ENCODE results near the gene TRIM6. TPM values are rescaled to one million over a fixed set of nuclear protein-coding genes. Genes with fewer than 3 reads are reported as not detected.
"Not testable (repeated sequence)": the region's sequence is repeated elsewhere in the genome, so short reads cannot be mapped to it uniquely, and the experiment has no call there.

The TRIM6 gene
- total and polyA plus RNA-seq, 10 donors = 0.72 to 6.1 (median 2.8) TPM

GRCh38 chr11:5593146-5593545, 3.3 kb upstream of the TRIM6 start:
- H3K27me3 ChIP-seq (replicated peaks in 1 of 7) = peaks cover 0 to 7% (median 0%) of the 10 kb centered on the region in 7 donors
- no peak overlapping the region for H3K4me3 ChIP-seq
- TF ChIP-seq POLR2AphosphoS5 (IDR thresholded peaks at IDR 0.05) = no peak
- no peak for TF ChIP-seq CTCF (IDR thresholded peaks at IDR 0.05 in 8 of 11, conservative IDR thresholded peaks at IDR 0.05 in 3 of 11)
- no peak for TF ChIP-seq POLR2A (IDR thresholded peaks at IDR 0.05)
- H3K9me3 ChIP-seq = no peaks in the 10 kb centered on the region
- no peak overlapping the region for H3K27ac ChIP-seq
- 36 to 60% (median 50%) methylated on average over 1 of the region's 1 CpG for whole genome bisulfite sequencing, 5 donors
- H3K36me3 ChIP-seq = no peaks in the 10 kb centered on the region
- peaks cover 0 to 20% (median 6%) of the 10 kb centered on the region in 6 donors for H3K4me1 ChIP-seq
- intact Hi-C loops (cut with DNase I; ENCODE audit: low total_unique reads) = no loop called here
- no peak for DNase-seq

GRCh38 chr11:5597953-5598352, 1.5 kb downstream of the TRIM6 start:
- Histone ChIP-seq H3K4me3 (peak overlapping the region in 1 of 8 donors; percentile 2), H3K36me3 (no peaks in the 10 kb centered on the region), H3K4me1 (peaks cover 0 to 26% (median 8%) of the 10 kb centered on the region in 6 donors), H3K27me3 (replicated peaks in 1 of 7) (peaks cover 0 to 7% (median 0%) of the 10 kb centered on the region in 7 donors), H3K27ac (no peak overlapping the region), H3K9me3 (no peaks in the 10 kb centered on the region)
- WGBS, 5 donors = 65 to 91% (median 77%) methylated on average over 3 of the region's 3 CpGs
- intact Hi-C loops (cut with DNase I; ENCODE audit: low total_unique reads) = loop anchor here (5.0 kb wide), 1 partner anchor 209 kb away; the partner anchor contains the start of gene OR52N2
- no peak for DNase-seq
- no peak for TF ChIP-seq POLR2A (IDR thresholded peaks at IDR 0.05)
- TF ChIP-seq POLR2AphosphoS5 (IDR thresholded peaks at IDR 0.05) = no peak
- no peak for TF ChIP-seq CTCF (IDR thresholded peaks at IDR 0.05 in 8 of 11, conservative IDR thresholded peaks at IDR 0.05 in 3 of 11)

- H3K27ac ChIP-seq = peak overlapping the region in 1 of 8 donors; percentile 25
- H3K4me3 ChIP-seq = no peak overlapping the region
- H3K36me3 ChIP-seq = no peaks in the 10 kb centered on the region
- DNase-seq = peak; percentile 85
- intact Hi-C loops (cut with DNase I; ENCODE audit: low total_unique reads) = no loop called here
- peaks cover 0 to 26% (median 8%) of the 10 kb centered on the region in 6 donors for H3K4me1 ChIP-seq
- peaks cover 0 to 7% (median 0%) of the 10 kb centered on the region in 7 donors for H3K27me3 ChIP-seq (replicated peaks in 1 of 7)
- 39 to 61% (median 53%) methylated on average over 9 of the region's 9 CpGs for WGBS, 5 donors
- H3K9me3 ChIP-seq = no peaks in the 10 kb centered on the region
- TF ChIP-seq POLR2A (IDR thresholded peaks at IDR 0.05) (no peak), CTCF (IDR thresholded peaks at IDR 0.05 in 8 of 11, conservative IDR thresholded peaks at IDR 0.05 in 3 of 11) (peak; percentile 45 to 90 (median 65)), POLR2AphosphoS5 (IDR thresholded peaks at IDR 0.05) (peak in 1 of 3 donors; percentile 30)
Observed at GRCh38 chr11:5600374-5600851, 4.0 kb downstream of the TRIM6 start.

GRCh38 chr11:5602791-5603190, 6.4 kb downstream of the TRIM6 start:
- intact Hi-C loops (cut with DNase I; ENCODE audit: low total_unique reads); H3K9me3 ChIP-seq; H3K27me3 ChIP-seq (replicated peaks in 1 of 7); H3K4me3 ChIP-seq; H3K4me1 ChIP-seq; DNase-seq; H3K36me3 ChIP-seq; H3K27ac ChIP-seq: not testable (repeated sequence)
- WGBS, 5 donors = 92 to 97% (median 92%) methylated on average over 4 of the region's 4 CpGs
